NCI-H187 (cell line): Measurements from ENCODE around the gene PLPPR1.

ENCODE experiments used
- DNase-seq, 2 experiments: peaks; one replicate each; lab custom pipeline; 2025; lab: John Stamatoyannopoulos, UW

PLPPR1 gene

DNA sequence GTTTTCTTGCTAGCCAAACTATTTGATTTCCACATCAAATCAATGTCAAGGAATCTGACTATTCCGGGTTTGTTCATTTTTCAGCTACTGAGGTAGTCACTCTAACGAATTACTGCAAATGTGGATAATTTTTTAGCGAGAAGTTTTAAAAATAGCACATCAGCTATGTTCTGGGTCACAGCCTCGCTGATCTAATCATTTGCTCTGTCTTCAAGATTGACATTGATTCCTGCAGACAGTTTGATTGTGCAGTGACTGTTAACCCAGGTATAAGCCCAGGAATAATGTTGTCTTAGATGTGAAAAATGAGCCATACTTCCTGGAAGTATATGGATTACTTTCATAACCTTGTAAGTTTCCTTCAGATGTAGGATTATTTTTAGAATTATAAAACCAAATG is 181.1 kb downstream of the PLPPR1 start:
- DNase-seq = no peak

GRCh38 chr9:101212661-101213060 is 184.1 kb downstream of the PLPPR1 start:
- DNase-seq = no peak

DNA sequence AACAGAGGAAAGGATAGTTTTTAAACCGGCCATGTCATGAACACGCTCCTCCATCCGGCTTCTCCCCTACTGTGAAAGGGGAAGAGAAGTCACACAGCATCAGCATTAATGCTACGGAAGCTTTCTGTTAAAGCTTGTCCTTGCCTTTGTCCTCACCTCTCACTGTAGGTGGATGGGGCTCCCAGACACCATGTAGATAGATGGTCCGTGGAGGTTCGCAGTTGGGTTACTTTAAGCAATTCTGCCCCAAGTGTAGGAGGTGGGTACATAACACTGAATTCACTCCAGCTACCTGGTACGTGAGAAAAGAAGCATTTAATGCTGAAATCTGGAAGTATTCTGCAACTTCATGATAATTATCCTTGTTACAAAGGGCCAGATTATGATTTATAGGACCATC is 190.5 kb downstream of the PLPPR1 start:
- no peak for DNase-seq

- DNase-seq = no peak
Observed at GRCh38 chr9:101220341-101220740, 191.8 kb downstream of the PLPPR1 start.

- no peak for DNase-seq
Observed at GRCh38 chr9:101225271-101225670, 196.7 kb downstream of the PLPPR1 start.

- no peak for DNase-seq
Observed at GRCh38 chr9:101226161-101226560, 197.6 kb downstream of the PLPPR1 start.

DNA sequence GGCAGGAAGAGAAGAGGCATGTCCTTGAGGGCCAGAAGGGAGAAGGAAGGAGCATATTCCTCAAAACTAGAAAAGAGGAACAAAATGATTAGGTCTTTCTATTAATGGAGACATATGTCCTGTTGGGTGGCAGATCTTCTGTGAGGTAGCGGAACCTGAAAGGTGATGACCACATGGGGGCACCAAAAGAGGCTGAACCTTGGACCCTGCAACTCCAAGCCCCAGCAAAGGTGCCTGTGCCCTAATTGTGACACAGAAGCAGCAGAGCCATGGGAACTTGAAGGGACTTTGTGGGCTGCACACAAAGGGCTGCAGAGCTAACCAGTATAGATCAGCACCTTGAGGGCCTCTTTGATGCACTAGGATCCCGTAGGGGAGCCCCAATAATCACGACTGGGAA is 198.3 kb downstream of the PLPPR1 start:
- no peak for DNase-seq

DNA sequence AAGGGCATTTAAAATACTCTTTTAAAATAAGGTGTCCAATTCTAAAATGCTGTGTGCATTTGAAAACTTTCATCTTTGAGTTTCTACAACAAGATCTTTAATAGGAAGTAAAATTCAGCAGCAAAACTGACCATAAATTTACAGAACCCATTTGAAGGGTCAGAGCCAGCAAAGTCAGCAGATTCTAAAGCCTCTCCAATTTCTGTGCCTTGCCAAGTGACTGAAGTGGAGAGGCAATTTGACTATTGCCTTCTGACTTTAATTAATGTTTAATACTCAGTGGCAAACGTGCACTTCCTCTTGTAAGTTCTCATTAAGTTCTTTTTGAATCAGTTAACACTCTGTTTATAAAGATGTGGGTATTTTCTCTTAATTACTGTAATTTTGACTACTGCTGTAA is 201.1 kb downstream of the PLPPR1 start:
- DNase-seq = no peak

DNA sequence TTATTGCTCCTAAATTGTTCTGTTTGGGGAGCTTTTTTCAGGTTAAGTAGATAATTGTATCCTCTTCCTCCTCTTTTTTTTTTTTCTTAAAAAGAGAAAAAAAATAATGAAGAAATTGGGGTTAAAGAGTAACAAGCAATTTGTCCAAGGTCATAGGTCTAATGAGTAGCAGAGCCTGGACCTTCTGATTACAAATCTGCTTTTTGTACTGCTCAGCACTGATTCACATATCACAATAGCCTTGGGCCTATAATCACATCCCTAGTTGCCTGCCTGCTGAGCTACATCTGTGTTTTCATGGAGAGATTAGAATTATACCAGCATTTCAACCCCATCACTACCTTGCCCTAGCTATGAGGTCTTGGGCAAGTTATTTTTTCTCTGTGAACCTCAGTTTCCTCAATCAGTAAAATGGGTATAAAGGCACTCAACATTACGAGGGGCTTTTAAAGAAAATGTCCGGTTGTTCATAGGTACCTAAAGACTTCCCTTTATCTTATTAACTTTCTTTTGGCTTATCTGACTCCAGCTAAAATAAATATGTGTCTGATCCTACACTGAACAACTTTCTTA is 204.0 kb downstream of the PLPPR1 start:
- no peak for DNase-seq

GRCh38 chr9:101235105-101235866 is 206.8 kb downstream of the PLPPR1 start:
- DNase-seq = no peak

GRCh38 chr9:101242651-101243050 is 214.1 kb downstream of the PLPPR1 start:
- DNase-seq = no peak

GRCh38 chr9:101246691-101247090 is 218.2 kb downstream of the PLPPR1 start:
- DNase-seq = no peak

- no peak for DNase-seq
Observed at GRCh38 chr9:101247297-101247696, 218.8 kb downstream of the PLPPR1 start.

DNA sequence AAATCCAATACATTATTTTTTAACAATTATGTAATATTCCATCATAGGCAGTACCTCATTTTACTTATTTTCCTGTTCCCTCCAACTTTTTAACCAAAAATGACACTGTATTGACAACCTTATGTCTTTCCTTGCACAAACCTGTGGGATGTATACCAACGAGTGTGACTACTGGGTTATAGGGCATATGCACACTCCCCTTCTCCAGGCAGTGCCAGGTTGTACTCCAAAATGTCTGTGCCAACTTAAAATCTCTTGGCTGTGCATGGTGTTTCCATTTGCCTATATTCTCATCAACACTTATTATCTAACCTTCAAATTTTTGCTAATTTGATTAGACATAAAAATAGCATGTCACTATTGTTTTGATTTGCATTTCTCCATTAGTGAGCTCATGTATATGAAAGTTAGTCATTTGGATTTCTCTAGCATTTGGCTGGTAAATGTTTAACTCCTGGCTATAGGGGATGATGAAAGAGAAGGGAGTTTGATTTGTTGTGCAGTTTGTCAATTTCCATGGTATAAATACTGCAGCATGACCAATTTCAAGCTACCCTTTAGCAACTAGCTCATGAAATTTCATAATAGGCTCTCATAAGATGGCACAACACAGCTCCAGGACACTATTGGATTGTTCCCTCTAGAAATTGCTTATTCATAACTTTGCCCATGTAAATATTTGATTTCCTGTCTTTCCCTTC is 226.4 kb downstream of the PLPPR1 start:
- no peak for DNase-seq

GRCh38 chr9:101264727-101265126 is 236.2 kb downstream of the PLPPR1 start:
- no peak for DNase-seq

GRCh38 chr9:101265261-101265660 is 236.7 kb downstream of the PLPPR1 start:
- DNase-seq = no peak

DNA sequence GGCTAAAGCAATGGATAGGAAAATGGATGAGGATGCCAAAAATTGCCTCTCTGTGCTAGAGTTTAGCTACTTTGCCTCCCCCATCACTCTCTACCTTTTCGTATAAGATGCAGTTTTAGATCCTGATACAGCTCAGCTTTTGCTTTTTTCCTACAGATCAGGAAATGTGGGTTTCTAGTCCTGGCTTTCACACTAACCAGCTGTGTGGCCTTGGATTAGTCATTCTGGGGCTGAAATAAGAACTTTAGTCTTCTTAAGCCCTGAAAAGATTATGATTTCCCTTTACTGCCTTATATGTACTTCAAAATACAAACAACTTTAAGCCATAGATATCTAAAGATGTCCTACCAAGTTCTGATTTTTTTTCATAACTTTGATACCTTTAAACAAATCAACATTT is 239.9 kb downstream of the PLPPR1 start:
- no peak for DNase-seq

- no peak for DNase-seq
Observed at GRCh38 chr9:101269591-101270283, 241.2 kb downstream of the PLPPR1 start.

DNA sequence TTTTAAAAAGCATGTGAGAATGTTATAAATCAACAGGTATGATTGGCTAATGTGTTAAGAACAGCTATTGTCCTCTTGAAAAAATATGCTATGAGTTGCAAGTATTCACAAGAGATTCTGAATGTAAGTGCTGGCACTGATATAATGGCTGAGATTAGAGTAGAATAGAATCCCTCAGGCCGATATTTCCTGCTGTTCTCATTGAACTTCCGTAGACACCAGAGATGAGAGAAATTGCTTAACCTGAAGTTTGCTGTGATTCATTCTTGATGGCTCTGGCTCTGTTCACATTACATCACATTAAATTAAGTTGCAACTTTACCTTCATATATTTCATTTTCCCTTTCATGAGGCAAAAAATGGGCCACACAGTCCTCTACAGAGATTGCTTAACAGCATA is 241.8 kb downstream of the PLPPR1 start:
- no peak for DNase-seq

DNA sequence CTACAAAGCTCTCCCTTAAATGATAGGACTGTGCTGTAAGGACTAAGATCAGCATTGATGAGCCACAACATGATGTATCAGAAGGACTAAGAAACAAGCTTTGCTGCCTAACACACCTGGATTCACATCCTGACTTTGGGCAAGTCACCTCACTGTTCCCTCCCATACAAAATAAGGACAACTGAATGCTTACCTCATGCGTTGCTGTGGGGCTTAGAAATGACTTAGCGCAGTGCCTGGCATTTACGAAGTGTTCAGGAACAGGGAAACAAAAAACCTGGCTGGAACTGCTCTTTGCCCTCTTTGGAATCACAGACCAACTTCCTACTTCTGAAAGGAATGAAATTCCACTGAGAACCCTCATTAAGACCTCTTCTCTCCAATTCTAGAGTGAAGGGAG is 242.6 kb downstream of the PLPPR1 start:
- DNase-seq = no peak

DNA sequence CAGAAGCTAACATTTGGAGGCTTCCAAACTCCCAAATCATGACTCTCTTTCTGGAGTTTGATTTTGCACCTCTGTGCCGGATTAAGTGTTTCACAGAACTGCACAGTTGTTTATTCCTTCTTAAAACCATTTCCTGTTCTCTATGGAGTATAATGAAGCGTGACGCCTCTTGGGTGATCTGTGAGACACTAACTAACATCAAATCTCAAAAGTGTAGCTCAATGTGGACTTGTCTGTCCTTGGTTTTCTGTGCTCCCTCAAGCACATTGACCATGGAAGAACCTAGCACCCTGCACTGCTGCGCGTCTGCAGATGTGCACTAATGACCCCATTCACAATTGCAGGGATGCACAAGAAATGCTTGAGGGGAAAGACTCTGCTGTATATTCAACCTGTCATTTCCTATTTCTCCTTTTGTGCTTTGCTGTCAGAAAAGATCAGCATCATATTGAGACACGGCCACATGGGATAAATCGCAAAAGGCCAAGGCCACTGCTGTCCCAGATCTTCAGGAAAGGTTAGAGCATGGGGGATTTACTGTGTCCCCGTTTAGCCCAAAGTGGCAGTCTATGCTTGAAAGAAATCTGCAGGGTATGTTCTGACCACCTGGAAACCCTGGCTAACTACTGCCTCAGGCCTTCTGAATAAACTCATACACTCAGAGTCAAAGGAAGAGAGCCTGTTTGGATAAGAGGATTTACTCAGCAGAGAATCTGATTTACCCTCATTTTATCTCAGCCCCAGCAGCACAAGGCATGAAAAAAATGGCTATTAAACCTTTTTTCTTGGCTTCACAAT is 246.6 kb downstream of the PLPPR1 start:
- DNase-seq = no peak

DNA sequence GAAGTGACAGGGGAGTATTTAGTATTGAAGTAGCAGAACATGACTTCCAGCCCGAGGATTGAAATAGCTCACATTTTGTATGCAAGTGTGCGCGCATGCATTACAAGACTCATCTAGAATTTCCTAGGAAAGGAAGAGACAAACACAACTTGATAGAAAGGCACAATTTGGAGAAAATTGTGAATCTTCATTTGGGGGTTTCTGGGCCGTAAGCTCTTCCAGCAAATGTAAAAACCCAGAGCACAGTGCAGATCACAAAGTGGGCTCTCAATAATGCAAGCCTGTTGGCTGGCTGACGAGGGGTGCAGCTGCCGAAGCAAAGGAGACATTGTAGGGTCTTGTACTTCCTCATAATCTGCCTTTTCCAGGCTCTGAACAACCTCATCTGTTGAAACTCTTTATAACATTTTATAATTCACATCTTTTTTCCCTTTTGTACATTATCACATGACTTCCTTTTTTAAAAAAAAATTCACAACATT is 247.3 kb downstream of the PLPPR1 start:
- no peak for DNase-seq
